VCaP (cell line): ENCODE measurements around the gene UBE2F.
"Not testable (repeated sequence)": the region's sequence is repeated elsewhere in the genome, so short reads cannot be mapped to it uniquely, and the experiment has no call there.

ENCODE experiments used
- H3K27ac ChIP-seq: fragments of 450-650 bp; 2 replicates; pipeline ENCODE4 v1.5.1; 2017
- TF ChIP-seq, protein P1 (sequence below): fragments of 450-650 bp; conservative IDR thresholded peaks from 2 replicates; pipeline ENCODE4 v1.5.1; 2017; ENCODE audit warnings: mild to moderate bottlenecking, moderate library complexity

The UBE2F gene

DNA sequence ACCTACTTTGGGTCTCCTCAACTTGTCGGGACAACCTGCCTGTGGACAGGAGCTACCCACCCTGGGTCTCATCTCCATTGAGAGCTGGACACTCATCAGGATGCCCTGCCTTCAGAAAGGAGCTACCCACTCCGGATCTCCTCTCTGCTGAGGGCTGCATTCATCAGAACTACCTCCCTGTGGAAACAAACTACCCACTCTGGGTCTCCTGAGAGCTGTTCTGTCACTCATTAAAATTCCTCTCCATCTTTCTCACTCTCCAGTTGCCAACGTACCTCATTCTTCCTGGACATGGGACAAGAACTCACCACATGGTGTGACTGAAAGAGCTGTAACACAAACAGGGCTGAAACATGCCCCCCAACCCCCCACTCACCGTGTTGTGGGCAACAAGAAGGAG lies 22.5 kb upstream of the UBE2F start:
- no peak overlapping the region for H3K27ac ChIP-seq
- TF ChIP-seq, protein P1, sequence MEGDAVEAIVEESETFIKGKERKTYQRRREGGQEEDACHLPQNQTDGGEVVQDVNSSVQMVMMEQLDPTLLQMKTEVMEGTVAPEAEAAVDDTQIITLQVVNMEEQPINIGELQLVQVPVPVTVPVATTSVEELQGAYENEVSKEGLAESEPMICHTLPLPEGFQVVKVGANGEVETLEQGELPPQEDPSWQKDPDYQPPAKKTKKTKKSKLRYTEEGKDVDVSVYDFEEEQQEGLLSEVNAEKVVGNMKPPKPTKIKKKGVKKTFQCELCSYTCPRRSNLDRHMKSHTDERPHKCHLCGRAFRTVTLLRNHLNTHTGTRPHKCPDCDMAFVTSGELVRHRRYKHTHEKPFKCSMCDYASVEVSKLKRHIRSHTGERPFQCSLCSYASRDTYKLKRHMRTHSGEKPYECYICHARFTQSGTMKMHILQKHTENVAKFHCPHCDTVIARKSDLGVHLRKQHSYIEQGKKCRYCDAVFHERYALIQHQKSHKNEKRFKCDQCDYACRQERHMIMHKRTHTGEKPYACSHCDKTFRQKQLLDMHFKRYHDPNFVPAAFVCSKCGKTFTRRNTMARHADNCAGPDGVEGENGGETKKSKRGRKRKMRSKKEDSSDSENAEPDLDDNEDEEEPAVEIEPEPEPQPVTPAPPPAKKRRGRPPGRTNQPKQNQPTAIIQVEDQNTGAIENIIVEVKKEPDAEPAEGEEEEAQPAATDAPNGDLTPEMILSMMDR = no peak

DNA sequence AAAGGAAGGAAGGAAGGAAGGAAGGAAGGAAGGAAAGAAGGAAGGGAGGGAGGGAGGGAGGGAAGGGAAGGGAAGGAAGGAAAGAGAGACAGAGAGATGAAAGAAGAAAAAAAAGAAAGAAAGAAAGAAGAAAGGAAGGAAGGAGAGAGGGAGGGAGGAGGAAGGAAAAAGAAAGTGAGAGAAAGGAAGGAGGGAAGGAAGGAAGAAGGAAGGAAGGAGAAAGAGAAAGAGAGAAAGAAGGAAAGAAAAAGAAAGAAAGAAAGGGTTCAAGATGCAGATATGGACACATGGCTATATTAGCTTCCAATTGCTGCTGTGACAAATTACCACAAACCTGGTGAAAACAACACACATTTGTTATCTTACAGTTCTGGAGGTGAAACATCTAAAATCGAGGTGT lies 20.4 kb upstream of the UBE2F start:
- TF ChIP-seq, protein P1 = no peak
- H3K27ac ChIP-seq = no peak overlapping the region

DNA sequence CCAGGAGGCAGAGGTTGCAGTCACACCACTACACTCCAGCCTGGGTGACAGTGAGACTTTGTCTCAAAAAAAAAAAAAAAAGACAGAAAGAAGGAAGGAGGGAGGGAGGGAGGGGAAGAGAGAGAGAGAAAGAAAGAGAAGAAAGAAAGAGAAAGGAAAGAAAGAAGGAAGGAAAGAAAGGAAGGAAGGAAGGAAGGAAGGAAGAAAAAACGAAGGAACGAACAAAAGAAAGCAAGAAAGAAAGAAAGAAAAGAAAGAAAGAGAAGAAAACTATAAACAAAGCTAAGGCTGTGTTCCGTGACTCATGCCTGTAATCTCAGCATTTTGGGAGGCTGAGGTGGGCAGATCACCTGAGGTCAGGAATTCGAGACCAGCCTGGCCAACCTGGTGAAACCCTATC lies 15.5 kb upstream of the UBE2F start:
- not testable (repeated sequence) for H3K27ac ChIP-seq

DNA sequence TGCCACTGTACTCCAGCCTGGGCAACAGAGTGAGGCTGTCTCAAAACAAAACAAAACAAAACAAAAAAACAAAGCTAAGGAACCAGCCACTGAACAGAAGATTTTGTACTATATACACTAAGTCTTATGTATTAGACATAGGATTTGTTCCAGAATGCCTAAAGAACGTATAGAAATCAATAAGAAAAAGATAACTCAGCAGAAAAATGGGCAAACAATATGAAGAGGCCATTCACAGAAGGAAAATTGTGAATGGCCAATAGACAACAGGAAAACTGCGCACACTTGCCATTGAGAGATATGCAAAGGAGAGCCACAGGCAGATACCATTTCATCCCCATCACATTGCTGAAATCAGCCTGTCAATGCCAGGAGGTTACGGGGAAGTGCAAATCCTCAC lies 14.9 kb upstream of the UBE2F start:
- TF ChIP-seq, protein P1 = no peak
- H3K27ac ChIP-seq = no peak overlapping the region

DNA sequence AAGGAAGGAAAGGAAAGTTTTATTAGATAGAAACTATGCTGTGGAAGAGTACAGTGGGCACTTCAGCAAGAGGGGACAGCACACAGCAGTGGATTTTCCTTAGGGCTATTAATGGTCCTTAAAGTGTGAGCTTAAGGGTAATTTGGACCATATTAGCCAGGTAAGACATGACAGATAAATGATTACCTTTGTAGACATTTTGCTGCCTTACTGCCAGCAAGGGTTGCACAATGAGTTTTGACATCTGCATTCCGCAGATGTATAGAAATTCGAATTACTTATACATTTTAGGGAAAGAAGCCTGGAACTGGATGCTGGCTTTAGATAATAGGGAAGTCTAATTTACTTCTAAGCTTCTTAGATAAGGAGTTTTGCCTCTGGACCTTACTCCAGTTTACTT lies 14.0 kb upstream of the UBE2F start:
- TF ChIP-seq, protein P1 = no peak
- no peak overlapping the region for H3K27ac ChIP-seq

DNA sequence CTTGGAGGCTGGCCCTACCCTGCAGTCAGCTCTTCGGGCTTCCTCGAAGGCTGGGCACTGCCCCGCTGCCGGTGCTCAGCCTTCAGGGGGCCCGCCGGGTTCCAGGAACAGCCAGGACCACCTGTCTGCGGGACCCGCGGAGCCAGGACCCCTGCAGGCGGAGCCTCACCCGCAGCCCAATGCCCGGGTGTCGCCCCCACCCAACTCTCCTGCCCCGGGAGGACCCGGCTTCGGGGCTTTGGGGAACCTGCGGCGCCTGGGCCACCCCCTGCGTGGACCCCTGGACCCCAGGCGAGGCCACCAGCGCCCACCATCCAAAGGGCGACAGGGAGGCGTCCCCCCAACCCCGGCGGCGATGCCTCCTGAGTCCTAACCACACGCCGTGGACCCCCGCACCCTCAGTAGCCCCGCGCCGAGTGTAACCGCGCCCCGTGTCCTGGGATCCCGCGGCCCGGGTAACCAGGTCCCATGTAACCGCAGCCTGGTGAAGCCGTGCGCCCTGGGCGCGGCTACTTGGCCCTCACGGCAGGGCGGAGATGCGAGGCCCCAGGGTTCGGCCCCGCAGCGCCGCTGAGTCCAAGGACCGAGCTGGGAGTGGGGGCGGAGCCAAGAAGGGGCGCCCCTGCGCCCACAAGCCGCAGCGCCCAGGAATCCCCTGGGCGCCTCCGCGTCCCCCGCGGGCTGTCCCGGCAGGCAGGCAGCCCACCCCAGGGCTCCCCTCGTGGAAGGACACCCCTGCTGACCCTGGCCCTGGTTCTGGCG lies 11.0 kb upstream of the UBE2F start:
- H3K27ac ChIP-seq = no peak overlapping the region
- TF ChIP-seq, protein P1 = no peak

DNA sequence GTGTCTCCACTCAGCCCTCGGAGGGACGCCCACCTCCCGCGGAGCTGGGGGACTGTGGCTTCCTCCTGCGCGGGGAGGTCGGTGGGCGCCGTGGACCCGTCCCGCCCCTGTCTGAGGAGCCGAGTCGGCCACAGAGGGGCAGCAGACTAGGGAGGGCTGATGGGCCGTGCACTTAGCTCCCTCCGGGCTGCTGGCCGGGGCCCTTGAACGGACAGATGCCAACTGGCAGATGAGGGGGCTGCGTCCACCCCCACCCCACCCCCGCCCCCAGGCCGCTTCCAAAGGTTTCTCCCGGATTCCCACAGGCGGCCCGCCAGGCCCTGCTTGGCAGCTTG lies 10.4 kb upstream of the UBE2F start:
- H3K27ac ChIP-seq = no peak overlapping the region
- TF ChIP-seq, protein P1 = no peak

DNA sequence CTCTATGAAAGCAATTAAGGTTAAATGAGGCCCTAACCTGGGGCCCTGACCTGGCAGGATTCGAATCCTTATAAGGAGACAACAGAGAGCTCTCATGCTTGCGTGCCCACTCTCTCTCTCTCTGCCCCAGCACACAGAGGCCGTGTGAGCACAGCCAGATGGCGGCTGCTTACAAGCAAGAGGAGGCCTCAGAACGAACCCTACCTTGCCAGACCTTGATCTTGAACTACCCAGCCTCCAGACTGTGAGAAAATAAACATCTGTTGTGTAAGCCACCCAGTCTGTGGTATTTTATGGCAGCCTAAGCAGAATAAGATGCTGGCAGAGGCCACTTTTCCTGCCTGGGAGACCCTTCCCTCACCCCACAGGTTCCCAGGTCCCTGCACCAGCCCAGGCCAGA lies 5.2 kb upstream of the UBE2F start:
- no peak overlapping the region for H3K27ac ChIP-seq
- TF ChIP-seq, protein P1 = no peak
